GM19468 (cell line): ENCODE measurements around the gene TIMM10.

Source experiments
- ATAC-seq: cut with Tn5 transposase; IDR thresholded peaks from one replicate; pipeline ENCODE4 v1.9.1; 2021; ENCODE audit warnings: mild to moderate bottlenecking, moderate library complexity, moderate number of reproducible peaks; ENCODE audit not compliant: unreplicated experiment; ENCODE audit errors: extremely low read depth

TIMM10 gene, protein sequence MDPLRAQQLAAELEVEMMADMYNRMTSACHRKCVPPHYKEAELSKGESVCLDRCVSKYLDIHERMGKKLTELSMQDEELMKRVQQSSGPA

GRCh38 chr11:57530596-57531507, at the start of gene TIMM10:
TIMM10 (minus strand) TSS chr11:57530754; CDS start chr11:57530189, 565 bp downstream.
- ATAC-seq, result peak; percentile 99

GRCh38 chr11:57574061-57574460, 43.5 kb upstream of the TIMM10 start:
- ATAC-seq, result no peak

DNA sequence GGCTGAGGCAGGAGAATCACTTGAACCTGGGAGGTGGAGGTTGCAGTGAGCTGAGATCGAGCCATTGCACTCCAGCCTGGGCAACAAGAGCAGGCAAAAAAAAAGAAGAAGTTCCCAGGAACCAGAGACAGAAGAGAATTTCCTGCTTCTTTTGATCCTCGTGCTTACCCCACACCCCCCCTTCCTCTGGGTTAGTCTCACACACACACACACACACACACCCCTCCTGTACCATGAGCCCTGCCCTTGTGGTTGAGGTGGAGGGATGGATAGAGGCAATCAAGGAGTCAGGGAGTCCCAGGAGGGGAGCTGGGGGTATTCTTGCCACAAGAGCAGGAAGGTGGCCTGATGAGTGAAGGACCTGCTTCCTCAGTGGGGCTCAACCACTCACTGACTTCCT, 41.1 kb upstream of the TIMM10 start:
- ATAC-seq, result no peak

- no peak for ATAC-seq
Measured at GRCh38 chr11:57568330-57568766, 37.8 kb upstream of the TIMM10 start.

- peak; percentile 59 for ATAC-seq
Measured at GRCh38 chr11:57567515-57568329, 37.2 kb upstream of the TIMM10 start, which contains the start of gene UBE2L6. UBE2L6 (minus strand) TSS chr11:57567672; CDS start chr11:57567611, 61 bp downstream.

- no peak for ATAC-seq
Measured at GRCh38 chr11:57566905-57567514, 36.5 kb upstream of the TIMM10 start.

- ATAC-seq, result peak; percentile 61
Measured at GRCh38 chr11:57566005-57566904, 35.7 kb upstream of the TIMM10 start.

GRCh38 chr11:57562596-57562995, 32.0 kb upstream of the TIMM10 start:
- ATAC-seq, result no peak

- ATAC-seq, result no peak
Measured at GRCh38 chr11:57560146-57560545, 29.6 kb upstream of the TIMM10 start.

DNA sequence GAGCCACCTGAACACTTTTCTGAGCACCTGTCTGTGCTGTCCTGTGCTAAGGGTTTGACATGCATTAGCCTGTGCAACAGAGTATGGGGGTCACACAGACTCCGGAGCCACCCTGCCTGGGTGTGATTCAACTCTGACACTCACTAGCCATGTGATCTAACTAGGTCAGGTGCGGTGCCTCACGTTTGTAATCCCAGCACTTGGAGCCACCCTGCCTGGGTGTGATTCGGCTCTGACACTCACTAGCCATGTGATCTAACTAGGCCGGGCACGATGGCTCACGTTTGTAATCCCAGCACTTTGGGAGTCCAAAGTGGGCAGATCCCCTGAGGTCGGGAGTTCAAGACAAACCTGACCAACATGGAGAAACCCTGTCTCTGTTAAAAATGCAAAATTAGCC, 25.5 kb upstream of the TIMM10 start:
- ATAC-seq, result no peak

DNA sequence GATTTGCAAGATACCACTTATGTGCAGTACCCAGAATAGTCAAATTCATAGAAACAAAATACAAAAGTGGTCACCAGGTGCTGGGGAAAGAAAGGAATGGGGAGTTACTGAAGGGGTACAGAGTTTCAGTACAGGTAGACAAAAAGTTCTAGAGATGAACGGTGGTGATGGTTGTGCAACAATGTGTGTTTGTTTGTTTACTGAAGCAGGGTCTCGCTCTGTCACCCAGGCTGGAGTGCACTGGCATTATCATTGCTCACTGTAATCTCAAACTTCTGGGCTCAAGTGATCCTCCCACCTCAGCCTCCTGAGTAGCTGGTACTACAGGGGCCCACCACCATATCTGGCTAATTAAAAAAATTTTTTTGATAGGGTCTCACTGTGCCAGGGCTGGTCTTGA, 24.8 kb upstream of the TIMM10 start:
- no peak for ATAC-seq

DNA sequence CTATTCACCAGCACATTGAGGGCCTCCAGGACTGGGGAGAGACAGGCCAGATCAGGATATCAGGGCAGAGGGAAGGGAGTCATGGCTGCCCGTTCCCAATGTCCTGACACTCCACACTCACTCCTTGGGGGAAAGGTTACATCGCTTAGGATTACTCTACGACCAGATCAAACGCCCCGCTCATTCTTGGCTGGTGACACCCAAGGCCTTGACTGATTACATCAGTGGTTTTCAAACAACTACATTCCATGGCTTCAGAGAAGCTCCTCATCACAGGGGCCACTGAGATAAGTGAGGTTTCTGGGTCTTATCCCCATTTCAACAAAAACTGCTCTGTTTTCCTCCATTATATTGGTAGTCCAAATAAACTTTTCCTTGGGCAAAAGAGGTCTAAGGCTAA, 21.9 kb upstream of the TIMM10 start:
- no peak for ATAC-seq

- ATAC-seq, result no peak
Measured at GRCh38 chr11:57551941-57552340, 21.4 kb upstream of the TIMM10 start.

DNA sequence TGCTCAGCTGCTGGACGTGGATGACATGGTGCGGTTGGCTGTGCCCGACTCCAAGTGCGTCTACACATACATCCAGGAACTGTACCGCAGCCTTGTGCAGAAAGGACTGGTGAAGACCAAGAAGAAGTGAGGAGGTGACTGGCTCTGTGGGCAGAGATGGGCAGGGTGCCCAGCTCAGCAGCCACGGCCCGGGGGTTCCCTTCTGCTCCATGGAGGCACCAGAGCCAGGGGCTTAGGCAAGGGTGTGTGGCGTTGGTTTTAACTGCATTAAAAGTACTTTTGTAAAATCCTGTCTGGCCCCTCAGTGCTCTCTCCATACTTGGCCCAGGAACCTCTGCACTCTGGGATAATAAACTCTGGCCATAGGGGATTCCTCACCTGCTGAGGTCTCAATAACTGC, 19.4 kb upstream of the TIMM10 start:
- ATAC-seq, result no peak

- ATAC-seq, result peak; percentile 76
Measured at GRCh38 chr11:57547854-57548377, 17.4 kb upstream of the TIMM10 start.

- no peak for ATAC-seq
Measured at GRCh38 chr11:57546869-57547475, 16.4 kb upstream of the TIMM10 start.

GRCh38 chr11:57546451-57546850, 15.9 kb upstream of the TIMM10 start:
- no peak for ATAC-seq

- no peak for ATAC-seq
Measured at GRCh38 chr11:57545883-57546282, 15.3 kb upstream of the TIMM10 start.

DNA sequence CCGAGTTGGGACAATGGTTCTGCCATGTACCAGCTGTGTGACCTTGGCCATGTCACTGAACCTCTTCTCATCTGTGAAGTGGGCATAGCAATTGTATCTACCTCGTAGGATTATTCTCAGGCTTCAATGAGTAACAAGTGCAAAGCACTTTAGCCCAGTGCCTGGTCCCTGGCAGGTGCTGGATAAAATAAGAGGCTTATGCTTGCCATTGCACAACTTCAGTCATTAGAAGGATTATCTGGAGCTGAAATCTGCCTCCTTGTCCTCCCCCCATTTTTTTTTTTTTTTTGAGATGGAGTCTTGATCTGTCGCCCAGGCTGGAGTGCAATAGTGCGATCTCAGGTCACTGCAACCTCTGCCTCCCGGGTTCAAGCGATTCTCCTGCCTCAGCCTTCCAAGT, 14.0 kb upstream of the TIMM10 start:
- no peak for ATAC-seq
